Uterus (tissue), 2 donors: ENCODE results near the gene ADARB2.

Source experiments
- CTCF ChIP-seq, 4 experiments: fragments of 200-600 bp in 2 of 4; fragments of 450-650 bp in 2 of 4; sonication (generic) in 2 of 4; IDR thresholded peaks; one replicate each; pipeline ENCODE4 v1.5.1; 2016 to 2019; ENCODE audit warnings: antibody characterized with exemption in 4 of 4, mild to moderate bottlenecking in 2 of 4, moderate library complexity in 1 of 4
- POLR2A ChIP-seq, 2 donors: fragments of 450-650 bp; IDR thresholded peaks; one replicate each; pipeline ENCODE4 v1.6.1; 2016; ENCODE audit warnings: antibody characterized with exemption in 2 of 2, mild to moderate bottlenecking in 1 of 2, moderate library complexity in 1 of 2

- no peak for TF ChIP-seq CTCF (IDR thresholded peaks at IDR 0.05)
- no peak for TF ChIP-seq POLR2A (IDR thresholded peaks at IDR 0.05)
These were observed 565.7 kb downstream of the ADARB2 start for GRCh38 chr10:1171586-1171985.
